ENCODE measurements around the gene ZNF765.
"Not testable (repeated sequence)": the region's sequence is repeated elsewhere in the genome, so short reads cannot be mapped to it uniquely, and the experiment has no call there.

- TF ChIP-seq EZH2phosphoT487 (conservative IDR thresholded peaks at IDR 0.05; ENCODE audit: low read length); CTCF (IDR thresholded peaks at IDR 0.05; ENCODE audit: insufficient read depth, low read length, poor library complexity, severe bottlenecking): not testable (repeated sequence)
These were observed 79.9 kb downstream of the ZNF765 start for GRCh38 chr19:53474832-53475231.
